H1 (cell line): ENCODE results near the gene VRK2. TPM values are rescaled to one million over a fixed set of nuclear protein-coding genes. Genes with fewer than 3 reads are reported as not detected.

Experiments
- CTCF ChIA-PET: fragments of 300-600 bp; sonication (Branson Sonifier 250); formaldehyde crosslinking; loops from one replicate; lab custom pipeline; 2021; ENCODE audit not compliant: partially characterized antibody; lab: Charles Lee
- POLR2A ChIA-PET: fragments of 300-600 bp; sonication (Branson Sonifier 250); formaldehyde crosslinking; loops from one replicate; lab custom pipeline; 2021; ENCODE audit warnings: inconsistent platforms; ENCODE audit not compliant: partially characterized antibody; lab: Charles Lee
- DNase-seq, 2 experiments: peaks; one replicate each; pipeline versions ENCODE4 v3.0.0 to v3.0.0-alpha.2; 2010 to 2022; ENCODE audit warnings: low spot score in 2 of 2, low read depth in 1 of 2, mixed read lengths in 1 of 2
- FAIRE-seq: peaks from 2 replicates; lab custom pipeline; 2011; peaks lifted over from hg19 to GRCh38; lab: Jason Lieb, UNC
- H2AFZ ChIP-seq: 2 replicates; pipeline ENCODE4 v1.8.1; 2012; ENCODE audit warnings: low read length, inconsistent platforms
- H2AK5ac ChIP-seq: 2 replicates; pipeline ENCODE4 v1.6.1; 2013; ENCODE audit warnings: low read depth, low read length
- H2BK120ac ChIP-seq: replicated peaks from 2 replicates; pipeline ENCODE3; 2013; ENCODE audit warnings: low read depth, low read length, inconsistent platforms
- H2BK12ac ChIP-seq: 2 replicates; pipeline ENCODE4 v1.6.1; 2013; ENCODE audit warnings: low read depth, low read length
- H2BK15ac ChIP-seq: 2 replicates; pipeline ENCODE4 v1.6.1; 2013; ENCODE audit warnings: low read length
- H2BK20ac ChIP-seq: 2 replicates; pipeline ENCODE4 v1.6.1; 2013; ENCODE audit warnings: low read length
- H2BK5ac ChIP-seq: 2 replicates; pipeline ENCODE4 v1.6.1; 2013; ENCODE audit warnings: low read depth, low read length
- H3K14ac ChIP-seq: 2 replicates; pipeline ENCODE4 v1.6.1; 2013; ENCODE audit warnings: inconsistent platforms; ENCODE audit not compliant: insufficient read length
- H3K18ac ChIP-seq: 2 replicates; pipeline ENCODE4 v1.6.1; 2013; ENCODE audit warnings: low read length; ENCODE audit errors: extremely low read depth
- H3K23ac ChIP-seq: 2 replicates; pipeline ENCODE4 v1.6.1; 2013; ENCODE audit warnings: inconsistent platforms; ENCODE audit not compliant: insufficient read length
- H3K23me2 ChIP-seq: 2 replicates; pipeline ENCODE4 v1.6.1; 2013; ENCODE audit warnings: low read depth, low read length
- H3K27ac ChIP-seq: 2 replicates; pipeline ENCODE4 v1.6.1; 2011; ENCODE audit warnings: low read depth, low read length, inconsistent platforms
- H3K27me3 ChIP-seq, 4 experiments: replicated peaks in 1 of 4; 1 replicate in 1 of 4; 2 replicates in 3 of 4; pipeline versions ENCODE4 v1.6.1 to v1.8.1; 2011 to 2013; ENCODE audit warnings: low read length in 3 of 4, mild to moderate bottlenecking in 3 of 4, inconsistent platforms in 2 of 4, mixed read lengths in 2 of 4, moderate library complexity in 1 of 4; ENCODE audit not compliant: control insufficient read depth in 3 of 4, insufficient read depth in 3 of 4; ENCODE audit errors: extremely low read depth in 1 of 4
- H3K36me3 ChIP-seq, 4 experiments: 2 replicates each; pipeline versions ENCODE4 v1.6.1 to v1.8.1; 2011 to 2013; ENCODE audit warnings: mild to moderate bottlenecking in 4 of 4, low read length in 3 of 4, moderate library complexity in 2 of 4, control low read depth in 1 of 4, inconsistent platforms in 1 of 4; ENCODE audit not compliant: insufficient read depth in 4 of 4, control insufficient read depth in 2 of 4
- H3K4ac ChIP-seq: replicated peaks from 2 replicates; pipeline ENCODE3; 2013; ENCODE audit warnings: low read length, low read depth, mixed read lengths, inconsistent platforms; ENCODE audit not compliant: insufficient read length
- H3K4me1 ChIP-seq, 4 experiments: replicated peaks in 1 of 4; 1 replicate in 1 of 4; 2 replicates in 3 of 4; pipeline versions ENCODE4 v1.6.1 to v1.8.1; 2011 to 2013; ENCODE audit warnings: low read length in 3 of 4, inconsistent platforms in 2 of 4, mixed read lengths in 1 of 4; ENCODE audit not compliant: insufficient read depth in 4 of 4, control insufficient read depth in 3 of 4
- H3K4me2 ChIP-seq, 2 experiments: 2 replicates each; pipeline versions ENCODE4 v1.6.1 to v1.8.1; 2011 to 2013; ENCODE audit warnings: low read depth in 2 of 2, low read length in 2 of 2, control low read depth in 1 of 2, inconsistent platforms in 1 of 2, mild to moderate bottlenecking in 1 of 2; ENCODE audit not compliant: insufficient read depth in 1 of 2
- H3K4me3 ChIP-seq, 4 experiments: fragments of 200-600, 300-600 bp in 1 of 4; sonication (generic), shearing (Covaris generic), sonication (Bioruptor Twin) in 1 of 4; 2 replicates each; pipeline versions ENCODE4 v1.5.1 to v1.8.1; 2011 to 2016; ENCODE audit warnings: low read length in 4 of 4, low read depth in 3 of 4, control low read depth in 2 of 4, inconsistent platforms in 2 of 4, mild to moderate bottlenecking in 2 of 4, mixed read lengths in 1 of 4, moderate library complexity in 1 of 4; ENCODE audit not compliant: insufficient read depth in 2 of 4; ENCODE audit errors: extremely low read depth in 1 of 4
- H3K56ac ChIP-seq: replicated peaks from 2 replicates; pipeline ENCODE3; 2013; ENCODE audit warnings: low read depth, mild to moderate bottlenecking, mixed read lengths, low read length, inconsistent platforms; ENCODE audit not compliant: insufficient read length
- H3K79me1 ChIP-seq: 2 replicates; pipeline ENCODE4 v1.6.1; 2013; ENCODE audit warnings: low read depth, low read length, control low read depth
- H3K79me2 ChIP-seq, 2 experiments: 2 replicates each; pipeline versions ENCODE4 v1.6.1 to v1.8.1; 2012 to 2013; ENCODE audit warnings: low read length in 2 of 2, mild to moderate bottlenecking in 2 of 2, inconsistent platforms in 1 of 2; ENCODE audit not compliant: insufficient read depth in 2 of 2, control insufficient read depth in 1 of 2
- H3K9ac ChIP-seq, 4 experiments: replicated peaks in 1 of 4; 1 replicate in 1 of 4; 2 replicates in 3 of 4; pipeline versions ENCODE4 v1.6.1 to v1.8.1; 2011 to 2013; ENCODE audit warnings: low read depth in 3 of 4, low read length in 3 of 4, control low read depth in 2 of 4, mild to moderate bottlenecking in 2 of 4, moderate library complexity in 2 of 4, inconsistent platforms in 1 of 4; ENCODE audit errors: extremely low read depth in 1 of 4
- H3K9me3 ChIP-seq, 2 experiments: 2 replicates each; pipeline versions ENCODE4 v1.6.1 to v1.8.1; 2012 to 2013; ENCODE audit warnings: mild to moderate bottlenecking in 2 of 2, moderate library complexity in 2 of 2, control low read depth in 1 of 2, inconsistent platforms in 1 of 2, low read depth in 1 of 2, low read length in 1 of 2, mixed read lengths in 1 of 2; ENCODE audit not compliant: insufficient read depth in 2 of 2
- H4K20me1 ChIP-seq, 2 experiments: replicated peaks in 1 of 2; 2 replicates each; pipeline versions ENCODE3 to v1.8.1; 2011 to 2013; ENCODE audit warnings: inconsistent platforms in 2 of 2, low read length in 2 of 2, mild to moderate bottlenecking in 1 of 2; ENCODE audit not compliant: insufficient read depth in 2 of 2, control insufficient read depth in 1 of 2
- H4K5ac ChIP-seq: 2 replicates; pipeline ENCODE4 v1.6.1; 2013; ENCODE audit warnings: low read length, low read depth, mixed read lengths, inconsistent platforms; ENCODE audit not compliant: insufficient read length
- H4K8ac ChIP-seq: 2 replicates; pipeline ENCODE4 v1.8.0; 2013; ENCODE audit warnings: mild to moderate bottlenecking, moderate library complexity, low read length, inconsistent platforms; ENCODE audit not compliant: insufficient read depth; ENCODE audit errors: extremely low read depth
- H4K91ac ChIP-seq: replicated peaks from 2 replicates; pipeline ENCODE3; 2013; ENCODE audit warnings: low read length, mixed read lengths, inconsistent platforms; ENCODE audit not compliant: insufficient read length
- BCL11A ChIP-seq, 2 experiments: IDR thresholded peaks; one replicate each; pipeline ENCODE4 v1.6.1; 2011; ENCODE audit warnings: low read depth in 2 of 2, low read length in 2 of 2, mild to moderate bottlenecking in 2 of 2
- EGR1 ChIP-seq: IDR thresholded peaks from 2 replicates; pipeline ENCODE4 v1.6.1; 2011; ENCODE audit warnings: low read depth, low read length, borderline replicate concordance
- HDAC6 ChIP-seq: IDR thresholded peaks from one replicate; pipeline ENCODE4 v1.7.1; 2012; ENCODE audit warnings: low read depth, mild to moderate bottlenecking, inconsistent platforms, low read length, moderate library complexity
- RNF2 ChIP-seq: fragments of 200-900, 300-1000 bp; sonication (generic); IDR thresholded peaks from 2 replicates; pipeline ENCODE4 v1.7.1; 2016; ENCODE audit warnings: borderline replicate concordance, low read depth, mild to moderate bottlenecking, antibody characterized with exemption, low read length; ENCODE audit not compliant: poor library complexity, severe bottlenecking; ENCODE audit errors: missing control alignments
- SIN3A ChIP-seq, 2 experiments: IDR thresholded peaks in 1 of 2; conservative IDR thresholded peaks in 1 of 2; 2 replicates each; pipeline ENCODE4 v1.6.1; 2011 to 2012; ENCODE audit warnings: low read length in 2 of 2, improper control_type of control experiment in 1 of 2, low read depth in 1 of 2, mild to moderate bottlenecking in 1 of 2
- ZNF274 ChIP-seq: IDR thresholded peaks from 2 replicates; pipeline ENCODE4 v1.7.0; 2012; ENCODE audit warnings: low read length, borderline replicate concordance; ENCODE audit errors: extremely low read depth
- WGBS, 2 experiments: shearing (Covaris generic) in 1 of 2; methylation state at CpG; one replicate each; pipeline versions ENCODE4 v1.1.6 to v1.1.7; 2013 to 2015; ENCODE audit warnings: low lambda C conversion rate in 2 of 2, mixed read lengths in 2 of 2, inconsistent platforms in 1 of 2, low coverage in 1 of 2, missing lambda C conversion rate in 1 of 2; ENCODE audit not compliant: insufficient replicate concordance in 2 of 2, insufficient coverage in 1 of 2, insufficient read length in 1 of 2; ENCODE audit errors: extremely low coverage in 1 of 2, missing lambda C conversion rate in 1 of 2; 5-methylcytosine and 5-hydroxymethylcytosine counted together
- long read RNA-seq, 2 experiments: library from RNA in 1 of 2; library from capped mRNA in 1 of 2; stranded (forward); transcript quantifications; one replicate each; pipeline ENCODE4 v2.0.0, GENCODE V29; 2021; ENCODE audit warnings: inconsistent platforms in 1 of 2
- polyA minus RNA-seq, 3 experiments: library from RNA; depleted of rRNA, polyadenylated mRNA; stranded (reverse); fragments of >200 nt; gene quantifications; 1 replicate in 2 of 3; 2 replicates in 1 of 3; pipeline ENCODE4 v1.2.3, GENCODE V29; 2011
- polyA plus RNA-seq, 7 experiments: library from polyadenylated mRNA; depleted of rRNA in 3 of 7; stranded (reverse) in 5 of 7; unstranded in 2 of 7; fragments of >200 nt in 5 of 7; fragments of 200-250 nt in 2 of 7; gene quantifications; 1 replicate in 5 of 7; 2 replicates in 1 of 7; 4 replicates in 1 of 7; pipeline versions ENCODE4 v1.2.1 to v1.2.3, GENCODE V29; 2011 to 2013; ENCODE audit warnings: missing spikeins in 2 of 7, mixed read lengths in 2 of 7
- total RNA-seq: library from RNA; stranded (reverse); fragmentation: NEBNext Ultra II Directional; extraction: Animal tissue kit (Norgen Biotek cat#: 25700); gene quantifications from 2 replicates; pipeline ENCODE4 v1.2.1, GENCODE V29; 2021

Gene VRK2
- total RNA-seq (27.8 and 28.0 TPM in 2 replicates), polyA plus RNA-seq (2011; rRNA removed) (4.4 and 7.6 TPM in 2 replicates), polyA minus RNA-seq (2011; rRNA and poly(A)+ RNA removed) (11.9 and 18.2 TPM in 2 replicates)
- 10.2 TPM for polyA plus RNA-seq (2011; cell fraction: cytosol; rRNA removed)
- 6.4 TPM for polyA plus RNA-seq (2011; cell fraction: nucleus; rRNA removed)
- 13.2 to 21.9 TPM (median 14.3 TPM) in 4 replicates for polyA plus RNA-seq (2012, experiment 1 of 2)
- polyA plus RNA-seq (2012, experiment 2 of 2), result 1.2 TPM
- polyA plus RNA-seq (2013, experiment 1 of 2), result 18.9 TPM
- 18.7 TPM for polyA plus RNA-seq (2013, experiment 2 of 2)
- 8.4 TPM for polyA minus RNA-seq (2011; cell fraction: cytosol; rRNA and poly(A)+ RNA removed)
- 27.7 TPM for polyA minus RNA-seq (2011; cell fraction: nucleus; rRNA and poly(A)+ RNA removed)
- long read RNA-seq, experiment 1, partial matches to known transcripts, result 15 of 28 reads
- long read RNA-seq, experiment 1, other reads (novel, unspliced or antisense), result 10 of 28 reads
- long read RNA-seq, experiment 2, transcript VRK2-201 (13 exons, 1,888 nt), result major isoform, 12 of 31 reads
- long read RNA-seq, experiment 2, partial matches to known transcripts, result 5 of 31 reads
- long read RNA-seq, experiment 2, other reads (novel, unspliced or antisense), result 14 of 31 reads

DNA sequence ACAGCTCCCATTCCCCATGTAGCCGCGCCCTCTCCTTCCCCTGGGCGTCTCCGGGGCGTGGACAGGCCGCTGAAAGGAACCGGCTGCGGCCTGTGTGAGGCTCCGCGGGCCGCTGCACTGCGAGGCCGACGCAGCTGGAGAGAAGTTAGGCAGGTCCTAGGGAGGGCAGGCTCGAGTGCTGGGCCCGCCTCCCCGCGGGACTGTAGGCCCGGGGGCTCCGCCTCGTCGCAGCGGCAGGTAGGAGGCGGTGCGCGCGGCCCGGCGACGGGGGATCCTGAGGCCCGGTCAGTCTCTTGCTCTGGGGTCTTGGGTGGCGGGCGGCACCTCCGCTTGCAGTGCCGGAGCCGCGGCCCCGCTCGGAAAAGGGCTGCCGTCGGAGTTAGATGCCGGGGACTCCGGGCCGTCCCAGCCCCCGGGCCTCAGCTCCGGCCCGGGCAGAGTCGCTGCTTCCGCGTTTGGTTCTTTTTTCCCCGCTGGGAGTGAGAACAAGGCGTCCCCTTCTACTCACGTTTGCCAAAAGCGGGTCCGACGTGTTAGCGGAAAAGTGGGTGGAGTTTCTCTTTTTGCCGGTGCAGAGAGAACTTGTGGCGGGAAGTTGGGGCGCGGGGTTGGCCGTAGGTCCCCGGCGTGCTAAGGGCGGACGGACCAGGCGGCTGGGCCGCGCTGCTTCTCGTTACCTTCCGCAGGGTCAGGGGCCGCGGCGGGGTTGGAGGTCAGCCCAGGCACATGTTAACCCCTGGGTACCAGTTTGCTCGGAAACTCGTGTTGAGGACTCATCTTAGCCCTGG lies at the start of gene VRK2:
TSS of gene VRK2 (plus strand) at position 222 of the 788 bp plus-strand sequence. CDS start 2,026 bp downstream, outside the sequence.
- no peak for FAIRE-seq
- TF ChIP-seq BCL11A (IDR thresholded peaks at IDR 0.05; ENCODE audit: low read depth in 2 of 2, low read length in 2 of 2), result no peak
- no peak for TF ChIP-seq EGR1
- TF ChIP-seq HDAC6, result no peak
- TF ChIP-seq SIN3A (conservative IDR thresholded peaks at IDR 0.05 in 1 of 2, IDR thresholded peaks at IDR 0.05 in 1 of 2; ENCODE audit: low read depth in 1 of 2, low read length in 2 of 2), result peak in 1 of 2 experiments; percentile 55; a peak in 1 of 4 replicates
- TF ChIP-seq ZNF274, result no peak
- TF ChIP-seq RNF2, result no peak

More for the DNA sequence above, at the start of gene VRK2:
- Histone ChIP-seq H3K23me2 (0 out of 2 replicates have a peak, but pooled peaks cover 2% of the 10 kb centered on the region), H3K18ac (peak within 1 kb of the TSS; percentile 98), H4K5ac (peak within 1 kb of the TSS; percentile 67), H2BK15ac (no peak within 1 kb of the TSS), H3K79me1 (no peaks in the 10 kb centered on the region; the same call in 1 of the 2 replicates), H4K91ac (peak within 1 kb of the TSS; percentile 95), H3K9me3 (no peaks in the 10 kb centered on the region), H3K27ac (peak within 1 kb of the TSS; percentile 91), H3K14ac (peak within 1 kb of the TSS; percentile 92), H3K4ac (no peak within 1 kb of the TSS), H3K27me3 (no peaks in the 10 kb centered on the region), H3K4me1 (peaks cover 0 to 9% (median 7%) of the 10 kb centered on the region in 4 experiments; a peak in 3 of 7 replicates), H3K56ac (peak within 1 kb of the TSS; percentile 79), H3K79me2 (peaks cover 0 to 19% of the 10 kb centered on the region in 2 experiments; a peak in 2 of 4 replicates), H3K4me3 (peak within 1 kb of the TSS; percentile 52 to 74 (median 62)), H4K8ac (peak within 1 kb of the TSS; percentile 96; the same call in 1 of the 2 replicates), H2BK120ac (peak within 1 kb of the TSS; percentile 55), H4K20me1 (no peaks in the 10 kb centered on the region), H3K4me2 (peak within 1 kb of the TSS; percentile 81 to 92), H2AK5ac (no peak within 1 kb of the TSS), H2AFZ (peak within 1 kb of the TSS; percentile 82; the same call in 1 of the 2 replicates), H3K36me3 (peaks cover 0 to 9% (median 0%) of the 10 kb centered on the region in 4 experiments; a peak in 1 of 8 replicates), H3K23ac (no peak within 1 kb of the TSS), H2BK12ac (peak within 1 kb of the TSS; percentile 77; the same call in 1 of the 2 replicates), H2BK20ac (no peak within 1 kb of the TSS), H3K9ac (peak within 1 kb of the TSS; percentile 83 to 95 (median 85)), H2BK5ac (peak within 1 kb of the TSS; percentile 46)
- WGBS, 2 experiments, result 1% methylated on average over 42 of the region's 76 CpGs; no CpG with 5 or more reads in 1 of the 2 experiments
- ChIA-PET CTCF (no interaction called here), POLR2A (interaction anchor here (0.6 to 1.6 kb wide), 6 partner anchors 8 to 161 kb away, joined by 3 to 5 read pairs (median 4); no protein-coding TSS in a partner anchor)
- peak; percentile 87 to 88 for DNase-seq
